GM21529 (cell line): Measurements from ENCODE around the gene NTPCR.

ENCODE experiments used
- ATAC-seq: cut with Tn5 transposase; IDR thresholded peaks from one replicate; pipeline ENCODE4 v1.9.1; 2021; ENCODE audit not compliant: unreplicated experiment

Gene NTPCR

GRCh38 chr1:233005156-233005555 is 54.7 kb downstream of the NTPCR start:
- ATAC-seq = no peak

- ATAC-seq = no peak
These were observed 55.3 kb downstream of the NTPCR start for GRCh38 chr1:233005703-233006102.

GRCh38 chr1:233006108-233006507 is 55.7 kb downstream of the NTPCR start:
- ATAC-seq = no peak

- no peak for ATAC-seq
These were observed 56.1 kb downstream of the NTPCR start for GRCh38 chr1:233006541-233006973.

GRCh38 chr1:233010146-233010545 is 59.7 kb downstream of the NTPCR start:
- ATAC-seq = no peak

GRCh38 chr1:233012021-233012420 is 61.6 kb downstream of the NTPCR start:
- ATAC-seq = no peak

- ATAC-seq = no peak
These were observed 65.6 kb downstream of the NTPCR start for GRCh38 chr1:233015965-233016364.

GRCh38 chr1:233016798-233017197 is 66.4 kb downstream of the NTPCR start:
- no peak for ATAC-seq

GRCh38 chr1:233019083-233019482 is 68.7 kb downstream of the NTPCR start:
- ATAC-seq = no peak

GRCh38 chr1:233019778-233020325 is 69.4 kb downstream of the NTPCR start:
- ATAC-seq = no peak

- no peak for ATAC-seq
These were observed 70.0 kb downstream of the NTPCR start for GRCh38 chr1:233020426-233020825.

- ATAC-seq = no peak
These were observed 71.8 kb downstream of the NTPCR start for GRCh38 chr1:233022246-233022645.

GRCh38 chr1:233024199-233024598 is 73.8 kb downstream of the NTPCR start:
- no peak for ATAC-seq

GRCh38 chr1:233025157-233025556 is 74.7 kb downstream of the NTPCR start:
- ATAC-seq = no peak

GRCh38 chr1:233025567-233025966 is 75.2 kb downstream of the NTPCR start:
- ATAC-seq = no peak

GRCh38 chr1:233027046-233027445 is 76.6 kb downstream of the NTPCR start:
- ATAC-seq = no peak

- ATAC-seq = no peak
These were observed 81.1 kb downstream of the NTPCR start for GRCh38 chr1:233031521-233031920.

- ATAC-seq = no peak
These were observed 82.5 kb downstream of the NTPCR start for GRCh38 chr1:233032916-233033315.

- ATAC-seq = no peak
These were observed 83.0 kb downstream of the NTPCR start for GRCh38 chr1:233033361-233033760.
